Stimulated activated CD8-positive, alpha-beta memory T cell treated with anti-CD3 and anti-CD28 coated beads, Interleukin-12 subunit alpha, Interleukin-12 subunit beta, amount 100 ng/mL, for 4 hours (primary cell): Measurements from ENCODE around the gene TMEM250.

ENCODE experiments used
- DNase-seq: peaks from one replicate; pipeline ENCODE4 v3.0.0-alpha.2; 2020; ENCODE audit warnings: low read depth

TMEM250 gene

GRCh38 chr9:136147890-136148714 is 29.4 kb upstream of the TMEM250 start:
- no peak for DNase-seq

GRCh38 chr9:136147038-136147889 is 28.6 kb upstream of the TMEM250 start:
- DNase-seq, result no peak

GRCh38 chr9:136146126-136147037 is 27.7 kb upstream of the TMEM250 start:
- no peak for DNase-seq

- DNase-seq, result no peak
These were observed 26.9 kb upstream of the TMEM250 start for GRCh38 chr9:136145580-136145979.

- no peak for DNase-seq
These were observed 25.8 kb upstream of the TMEM250 start for GRCh38 chr9:136144450-136144849.

- DNase-seq, result no peak
These were observed 24.7 kb upstream of the TMEM250 start for GRCh38 chr9:136143215-136144001.

GRCh38 chr9:136142859-136143214 is 24.2 kb upstream of the TMEM250 start:
- no peak for DNase-seq

- DNase-seq, result no peak
These were observed 23.7 kb upstream of the TMEM250 start for GRCh38 chr9:136142414-136142796.

- no peak for DNase-seq
These were observed 23.2 kb upstream of the TMEM250 start for GRCh38 chr9:136141682-136142413.

GRCh38 chr9:136140966-136141365 is 22.3 kb upstream of the TMEM250 start:
- no peak for DNase-seq

GRCh38 chr9:136140046-136140445 is 21.4 kb upstream of the TMEM250 start:
- DNase-seq, result no peak

GRCh38 chr9:136138566-136138965 is 19.9 kb upstream of the TMEM250 start:
- no peak for DNase-seq

GRCh38 chr9:136137321-136138265 is 18.9 kb upstream of the TMEM250 start:
- no peak for DNase-seq

- DNase-seq, result no peak
These were observed 17.7 kb upstream of the TMEM250 start for GRCh38 chr9:136136127-136136925.

- no peak for DNase-seq
These were observed 16.9 kb upstream of the TMEM250 start for GRCh38 chr9:136135326-136136126.

- DNase-seq, result no peak
These were observed 15.3 kb upstream of the TMEM250 start for GRCh38 chr9:136133959-136134484.

GRCh38 chr9:136133191-136133958 is 14.7 kb upstream of the TMEM250 start:
- no peak for DNase-seq
